GM19043 (cell line): Measurements from ENCODE around the gene ANO3.

Experiments used
- ATAC-seq: cut with Tn5 transposase; IDR thresholded peaks from one replicate; pipeline ENCODE4 v1.9.1; 2021; ENCODE audit warnings: low read depth; ENCODE audit not compliant: unreplicated experiment

The ANO3 gene

DNA sequence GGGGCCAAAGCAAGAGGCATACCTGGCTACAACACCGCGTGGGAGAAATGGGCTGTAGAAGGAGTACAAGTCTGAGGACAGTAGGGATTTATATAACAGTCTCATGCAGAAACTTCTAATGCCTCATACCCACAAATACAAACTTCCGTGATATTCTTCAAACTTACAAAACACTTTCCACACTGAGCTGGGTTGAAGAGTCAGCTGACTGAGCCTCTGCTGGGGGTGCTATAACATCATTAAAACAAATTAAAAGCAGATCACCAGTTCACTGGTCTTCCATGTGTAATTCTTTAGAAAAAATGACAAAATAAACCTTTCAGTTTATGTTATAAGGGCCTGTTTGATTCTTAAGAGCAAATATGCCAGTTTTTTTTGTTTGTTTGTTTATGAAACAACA lies 148.1 kb downstream of the ANO3 start:
- ATAC-seq, result no peak

DNA sequence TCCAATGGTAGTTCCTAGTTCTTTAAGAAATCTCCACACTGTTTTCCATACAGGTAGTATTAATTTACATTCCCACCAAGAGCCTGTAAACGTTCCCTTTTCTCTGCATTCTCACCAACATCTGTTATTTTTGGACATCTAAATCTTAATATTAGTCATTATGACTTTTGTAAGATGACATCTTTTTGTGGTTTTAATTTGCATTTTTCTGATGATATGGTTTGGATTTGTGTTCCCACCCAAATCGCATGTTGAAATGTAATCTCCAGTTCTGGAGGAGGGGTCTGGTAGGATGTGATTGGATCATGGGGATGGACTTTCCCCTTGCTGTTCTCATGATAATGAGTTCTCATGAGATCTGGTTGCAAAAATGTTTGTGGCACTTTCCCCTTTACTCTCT lies 151.2 kb downstream of the ANO3 start:
- no peak for ATAC-seq

DNA sequence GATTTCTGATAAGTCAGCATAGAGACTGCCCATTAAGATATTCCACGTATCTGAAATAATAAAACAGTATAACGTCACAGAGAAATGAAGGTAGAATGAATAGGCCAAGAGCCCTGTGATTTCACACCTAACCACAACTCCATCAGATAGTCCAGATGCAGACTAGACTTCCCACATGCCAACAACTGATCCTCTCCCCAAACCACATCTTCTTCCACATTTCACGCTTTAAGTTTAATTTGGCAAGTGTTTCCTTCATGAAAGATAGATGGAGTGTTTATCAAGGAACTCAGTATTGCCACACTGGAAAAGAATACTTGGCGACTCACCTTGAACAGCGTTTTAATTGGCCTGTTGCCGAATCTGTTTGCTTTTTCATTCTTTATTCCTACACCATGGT lies 158.6 kb downstream of the ANO3 start:
- no peak for ATAC-seq

DNA sequence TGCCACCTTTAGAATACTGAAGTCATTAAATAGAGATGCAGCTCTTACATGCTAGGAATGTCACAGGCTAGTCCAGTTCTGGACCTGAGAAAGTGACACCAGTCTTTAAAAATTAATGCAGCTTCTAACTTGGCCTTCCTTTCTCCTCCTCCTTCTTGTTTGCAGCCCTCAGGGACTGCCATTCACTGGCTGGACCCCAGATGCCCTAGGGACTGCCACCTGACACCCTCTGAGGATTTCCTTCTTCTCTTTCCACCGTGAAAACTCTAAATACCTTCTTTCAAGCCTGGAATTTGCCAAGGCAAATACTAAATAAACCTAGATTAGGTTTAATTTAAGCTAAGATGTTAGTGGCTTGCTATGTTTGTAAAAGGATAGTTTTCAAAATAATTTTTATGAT lies 161.7 kb downstream of the ANO3 start:
- ATAC-seq, result no peak

DNA sequence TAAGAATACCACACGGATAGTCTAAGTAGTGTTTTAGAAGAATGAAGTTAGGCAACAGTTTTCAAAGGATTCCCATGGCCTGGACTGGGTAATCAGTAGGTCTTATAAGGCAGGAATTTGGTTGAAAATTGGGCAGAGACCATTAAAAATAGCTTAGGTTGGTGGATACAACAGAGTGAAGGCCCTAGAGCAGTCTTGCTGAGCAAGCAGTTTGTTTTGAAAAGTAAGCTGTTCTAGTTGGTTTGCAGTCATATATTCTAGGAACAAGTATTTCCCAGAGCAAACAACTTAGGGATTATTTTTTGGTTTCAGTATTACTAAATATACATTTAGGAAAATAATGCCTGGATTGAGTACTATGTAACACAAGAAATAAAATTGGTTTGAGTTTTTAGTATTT lies 175.3 kb downstream of the ANO3 start:
- no peak for ATAC-seq

DNA sequence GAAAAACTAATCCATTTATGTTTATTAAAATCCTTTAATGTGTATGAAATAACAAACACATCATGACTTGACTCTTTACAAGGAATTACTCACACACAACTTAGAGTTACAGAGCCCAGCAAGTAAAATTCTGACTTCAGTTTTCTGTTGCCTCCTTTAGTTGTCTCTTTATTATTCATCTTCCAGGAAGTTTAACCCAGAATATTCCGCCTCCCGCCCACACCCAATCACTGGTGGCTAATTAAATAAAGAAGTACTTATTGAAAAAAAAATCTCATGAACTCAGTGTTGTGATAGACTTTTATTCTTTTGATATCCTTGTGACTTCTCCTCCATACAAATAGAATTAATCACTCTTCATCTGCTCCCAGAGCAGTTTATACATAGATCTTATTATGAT lies 178.2 kb downstream of the ANO3 start:
- no peak for ATAC-seq

DNA sequence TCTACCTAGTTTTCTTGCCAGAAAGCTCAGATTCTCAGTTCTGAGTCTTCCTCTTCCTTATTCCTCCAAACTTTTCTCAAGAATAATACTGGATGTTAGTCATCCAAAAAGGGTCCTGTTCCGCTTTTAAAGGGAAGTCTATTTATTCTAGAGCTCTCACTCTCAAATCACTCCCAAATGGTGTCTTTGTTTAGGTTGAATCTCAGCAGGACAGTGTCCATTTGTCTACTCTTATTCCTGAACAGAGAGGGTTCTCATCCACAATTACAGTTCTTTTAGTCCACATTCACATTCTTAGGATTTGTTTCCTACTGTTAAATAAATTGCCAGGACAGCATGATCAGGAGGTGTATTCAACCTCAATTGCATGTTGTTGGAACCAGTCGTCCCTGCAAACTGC lies 178.8 kb downstream of the ANO3 start:
- ATAC-seq, result no peak

DNA sequence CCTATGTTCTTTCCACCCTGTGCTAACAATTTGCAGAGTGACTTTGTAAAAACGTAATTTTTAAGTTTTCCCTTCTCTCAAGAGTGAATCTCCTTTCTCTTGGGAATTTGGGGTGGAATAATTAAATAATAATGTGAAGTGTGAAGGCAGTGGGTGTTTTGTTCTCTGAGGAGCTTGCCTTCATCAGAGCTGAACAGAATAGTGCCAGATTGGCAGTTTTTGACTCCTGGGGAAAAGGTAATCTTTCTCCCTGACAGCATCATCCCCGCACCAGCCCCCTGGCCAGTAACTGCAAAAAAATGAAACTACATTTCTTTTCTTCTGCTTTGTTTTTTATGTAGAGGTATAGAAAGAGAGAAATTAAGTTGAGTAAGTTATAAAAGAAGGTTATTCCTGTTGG lies 180.3 kb downstream of the ANO3 start:
- ATAC-seq, result no peak

DNA sequence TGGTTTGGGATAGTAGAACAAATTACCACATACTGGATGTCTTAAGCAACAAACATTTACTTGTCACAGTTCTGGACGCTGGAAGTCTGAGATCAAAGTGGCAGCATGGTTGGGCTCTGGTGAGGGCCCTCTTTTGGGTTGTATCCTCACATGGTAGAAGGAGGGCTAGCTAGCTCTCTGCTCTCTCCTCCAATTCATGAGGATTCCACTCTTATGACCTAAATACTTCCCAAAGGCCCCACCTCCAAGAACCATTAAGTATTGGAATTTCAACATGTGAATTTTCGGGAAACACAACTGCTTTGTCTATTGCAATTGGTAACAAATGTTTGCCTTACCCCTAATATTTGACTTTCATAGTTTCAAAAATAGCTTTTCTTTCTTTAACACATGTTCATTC lies 187.5 kb downstream of the ANO3 start:
- ATAC-seq, result no peak

DNA sequence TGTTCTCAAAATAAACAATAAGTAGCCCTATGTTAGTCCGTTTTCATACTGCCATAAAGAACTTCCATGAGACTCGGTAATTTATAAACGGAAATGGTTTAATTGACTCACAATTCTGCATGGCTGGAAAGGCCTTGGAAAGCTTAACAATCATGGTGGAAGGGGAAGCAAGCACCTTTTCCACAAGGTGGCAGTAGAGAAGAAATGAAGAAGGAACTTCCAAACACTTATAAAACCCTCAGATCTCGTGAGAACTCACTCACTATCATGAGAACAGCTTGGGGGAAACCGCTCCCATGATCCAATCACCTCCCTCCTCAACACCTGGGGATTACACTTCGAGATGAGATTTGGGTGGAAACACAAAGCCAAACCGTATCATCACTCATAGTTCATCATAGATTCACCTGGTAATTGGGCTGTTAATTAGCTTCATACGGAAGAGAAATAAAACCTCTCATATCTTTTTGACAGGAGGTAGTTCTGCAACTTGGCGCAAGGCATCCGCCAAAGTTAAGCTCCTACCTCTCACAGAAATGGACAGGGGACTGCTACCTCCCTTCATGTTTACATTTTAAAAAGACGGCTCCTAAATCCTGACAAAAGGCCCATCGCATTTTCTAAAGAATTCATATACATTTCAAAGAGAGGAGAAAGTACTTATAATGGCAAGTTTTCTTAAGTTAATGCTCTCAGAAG lies 191.1 kb downstream of the ANO3 start:
- ATAC-seq, result no peak

DNA sequence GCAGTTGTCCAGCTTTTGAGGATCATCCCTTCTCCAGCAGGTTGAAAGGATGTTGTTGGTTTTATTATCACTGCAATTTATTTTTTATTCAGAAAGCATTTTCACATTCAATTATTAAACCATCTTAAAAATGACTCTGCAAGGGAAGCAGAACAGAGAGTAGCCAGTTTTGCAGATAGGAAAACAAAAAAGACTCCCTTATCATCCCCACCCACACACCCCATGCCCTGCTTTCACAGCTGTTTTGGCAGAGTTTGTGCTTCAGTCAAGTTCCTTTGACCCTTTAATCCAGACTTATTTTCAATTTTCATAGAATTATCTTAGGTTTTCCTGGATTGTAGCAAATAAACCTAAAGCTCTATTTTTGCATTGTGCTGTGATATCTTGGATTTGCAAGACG lies 195.8 kb downstream of the ANO3 start:
- no peak for ATAC-seq

DNA sequence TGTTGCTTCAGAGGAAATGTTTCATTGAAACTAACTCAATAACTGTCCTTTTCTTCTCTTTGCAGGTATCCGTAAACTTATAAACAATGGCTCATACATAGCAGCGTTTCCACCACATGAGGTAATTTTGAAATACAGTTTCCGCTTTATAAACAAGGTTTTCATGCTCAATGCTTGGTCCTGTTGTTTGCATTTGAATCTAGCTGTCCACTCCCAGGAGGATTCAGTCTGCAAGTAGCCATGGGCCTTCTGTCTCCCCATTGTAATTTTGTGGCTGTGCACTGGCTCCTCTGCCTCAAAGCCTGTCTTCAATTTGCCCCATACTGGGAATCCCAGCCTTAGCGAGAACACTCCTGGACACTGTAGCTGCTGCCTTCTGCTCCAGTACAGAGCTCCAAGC lies 205.4 kb downstream of the ANO3 start:
- ATAC-seq, result no peak

DNA sequence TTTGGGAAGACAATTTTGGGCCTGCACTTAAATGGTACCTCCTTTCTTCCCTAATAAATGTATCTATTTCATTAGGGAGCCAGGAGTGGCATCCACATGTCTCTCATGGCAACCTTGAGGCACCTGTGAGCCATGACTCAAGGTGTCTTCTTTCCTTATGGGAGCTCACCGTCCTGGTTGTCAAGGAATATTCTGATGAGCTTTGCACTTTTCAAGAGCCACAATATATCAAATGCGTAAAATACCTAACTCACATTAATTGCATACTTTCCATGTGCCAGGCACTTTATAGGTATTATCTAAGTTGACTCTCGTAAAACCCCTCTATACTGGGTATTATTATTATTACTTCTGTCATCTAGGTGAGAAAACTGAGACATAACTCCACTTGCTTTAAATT lies 207.6 kb downstream of the ANO3 start:
- ATAC-seq, result no peak

DNA sequence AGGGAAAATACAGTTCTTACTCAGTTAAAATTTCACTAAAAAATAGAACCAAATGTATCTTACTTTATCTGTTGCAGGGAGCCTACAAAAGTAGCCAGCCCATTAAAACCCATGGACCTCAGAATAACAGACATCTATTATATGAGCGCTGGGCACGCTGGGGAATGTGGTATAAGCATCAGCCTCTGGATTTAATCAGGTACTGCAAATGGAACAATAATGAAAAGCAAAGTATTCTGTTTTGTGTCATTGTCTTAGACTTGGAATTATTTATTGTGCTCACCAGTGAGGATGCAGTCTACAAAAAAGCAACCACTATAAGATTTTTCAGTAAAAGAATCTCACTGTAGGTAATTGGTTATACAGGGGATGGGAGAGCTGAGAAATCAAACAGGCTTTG lies 209.9 kb downstream of the ANO3 start:
- ATAC-seq, result no peak

DNA sequence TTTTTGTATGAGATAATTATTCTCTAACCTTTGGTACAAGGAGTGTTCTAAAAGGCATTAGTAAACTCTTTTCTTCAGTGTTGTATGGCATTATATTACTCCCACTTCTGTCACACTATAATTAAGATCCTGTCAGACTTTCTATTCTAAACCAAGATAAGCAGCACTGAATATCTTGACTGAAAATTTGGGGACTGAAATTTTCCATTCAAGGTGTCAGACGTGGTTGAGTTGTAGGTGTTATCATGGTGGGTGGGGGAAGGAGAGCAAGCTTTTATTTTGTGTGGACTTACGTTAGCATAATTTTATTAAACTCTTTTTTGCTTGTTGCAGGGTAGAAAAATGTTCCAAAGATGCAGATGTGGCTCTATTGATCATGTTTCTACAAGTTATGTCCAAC lies 217.2 kb downstream of the ANO3 start:
- ATAC-seq, result no peak

DNA sequence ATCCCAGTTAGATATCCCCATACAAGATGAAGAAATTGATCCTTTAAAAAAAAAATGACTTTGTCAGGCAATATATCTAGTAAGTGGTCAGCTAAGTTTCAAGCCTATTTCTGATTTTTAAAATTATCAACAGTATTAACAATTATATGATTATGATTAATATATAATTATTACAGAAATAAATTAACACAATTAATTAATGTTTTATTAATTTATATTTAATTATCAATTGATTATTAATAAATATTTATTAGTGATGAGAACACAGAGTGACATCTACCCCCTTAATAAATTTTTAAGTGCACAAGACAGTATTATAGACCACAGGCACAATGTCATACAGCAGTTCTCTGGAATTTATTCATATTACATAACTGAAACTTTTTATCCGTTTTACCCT lies 218.1 kb downstream of the ANO3 start:
- ATAC-seq, result no peak

DNA sequence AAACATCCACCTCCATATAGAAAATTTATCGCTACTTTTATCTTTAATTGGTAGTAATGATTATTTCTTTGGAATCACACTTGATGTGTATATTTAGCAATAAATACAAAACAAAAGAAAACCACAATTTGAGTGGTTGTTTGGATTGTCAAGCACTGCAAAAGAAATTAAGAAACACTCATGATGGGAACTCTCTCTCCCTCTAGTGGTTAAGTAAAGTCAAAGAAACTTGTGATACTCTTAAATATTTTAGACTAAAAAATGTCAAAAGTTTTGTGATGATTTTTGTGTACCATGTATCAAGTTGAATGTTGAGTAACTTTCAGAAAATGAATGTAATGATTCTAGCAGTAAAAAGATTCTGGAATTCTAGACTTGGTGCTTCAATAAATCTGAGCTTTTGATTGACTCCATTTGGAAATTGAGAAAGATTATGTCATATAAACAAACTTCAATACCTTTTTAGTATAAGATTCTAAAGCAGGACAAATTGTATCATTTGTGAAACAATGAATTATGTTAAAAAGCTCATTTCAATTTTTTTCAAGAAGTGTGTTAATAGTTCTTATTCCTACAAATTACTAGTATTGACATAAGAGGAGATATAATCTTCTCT lies 219.4 kb downstream of the ANO3 start:
- ATAC-seq, result no peak

DNA sequence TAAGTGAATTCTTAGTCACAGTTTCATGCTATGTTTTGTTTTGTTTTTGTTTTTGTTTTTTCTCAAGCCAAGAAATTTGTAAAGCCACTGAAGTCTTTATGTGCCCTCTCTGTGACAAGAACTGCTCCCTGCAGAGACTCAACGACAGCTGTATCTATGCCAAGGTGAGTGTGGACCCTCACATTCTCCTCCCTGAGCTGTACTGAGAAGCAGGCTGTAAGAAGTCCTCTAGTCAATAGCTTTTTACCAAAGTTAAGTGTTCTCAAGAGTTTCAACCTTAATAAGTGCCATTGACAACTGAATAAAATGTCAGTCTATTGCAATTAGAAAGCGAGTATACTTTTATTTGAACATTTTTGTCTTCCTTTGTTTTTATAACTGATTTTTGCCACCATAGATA lies 221.3 kb downstream of the ANO3 start:
- no peak for ATAC-seq

DNA sequence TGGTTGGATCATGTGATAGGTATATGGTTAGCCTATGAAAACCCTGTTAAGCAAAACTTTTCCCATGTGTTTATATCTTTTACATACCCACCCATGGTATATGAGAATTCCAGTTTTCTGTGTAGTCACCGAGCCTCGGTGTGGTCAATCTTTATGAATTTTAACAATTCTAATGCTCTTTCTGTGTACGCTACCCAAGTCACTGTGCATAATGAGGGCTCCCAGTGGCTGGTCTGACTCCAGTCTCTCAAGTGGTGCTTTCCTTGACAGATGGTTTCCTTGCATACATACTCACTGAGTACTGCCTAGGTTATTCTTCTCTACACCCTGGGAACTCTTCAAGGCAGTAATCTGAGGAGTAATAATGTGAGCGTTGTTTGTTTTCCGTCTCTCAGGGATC lies 222.5 kb downstream of the ANO3 start:
- no peak for ATAC-seq

DNA sequence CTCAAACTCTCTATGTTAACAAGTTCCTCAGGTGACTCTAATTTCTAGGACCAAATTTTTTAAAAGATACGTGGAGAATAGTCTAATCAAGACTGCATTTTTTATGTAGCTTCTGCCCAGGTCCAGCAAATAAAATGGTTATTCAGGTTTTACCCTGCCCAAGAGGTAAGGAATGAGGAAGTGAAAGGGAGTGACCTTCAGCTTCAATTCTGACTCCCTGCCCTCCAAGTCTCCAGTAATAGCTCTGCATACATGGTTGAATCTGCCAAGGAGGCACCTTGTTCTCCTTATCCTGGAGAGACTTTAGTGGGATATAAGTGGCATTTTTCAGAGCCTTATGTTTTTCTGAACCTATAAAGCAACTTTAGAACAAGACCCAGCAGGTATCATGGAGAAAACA lies 224.7 kb downstream of the ANO3 start:
- ATAC-seq, result no peak

DNA sequence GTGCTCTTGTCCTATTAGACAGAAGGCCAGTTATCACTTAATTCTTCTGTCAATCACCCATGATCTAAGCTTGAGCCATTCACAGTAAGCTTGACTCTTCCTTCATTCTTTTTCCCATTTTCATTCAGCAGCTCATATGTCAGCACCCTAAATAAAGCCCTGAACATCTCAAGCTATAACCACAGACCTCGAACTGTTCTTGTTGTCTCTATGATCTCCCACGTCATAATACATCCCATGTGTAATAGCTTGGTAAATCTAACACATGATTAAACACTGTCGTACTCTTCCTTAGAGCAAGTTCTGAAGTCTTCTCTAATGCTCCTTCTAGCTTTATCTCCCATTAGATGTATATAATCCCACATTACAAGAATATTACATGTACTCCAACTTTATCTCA lies 225.7 kb downstream of the ANO3 start:
- ATAC-seq, result no peak

DNA sequence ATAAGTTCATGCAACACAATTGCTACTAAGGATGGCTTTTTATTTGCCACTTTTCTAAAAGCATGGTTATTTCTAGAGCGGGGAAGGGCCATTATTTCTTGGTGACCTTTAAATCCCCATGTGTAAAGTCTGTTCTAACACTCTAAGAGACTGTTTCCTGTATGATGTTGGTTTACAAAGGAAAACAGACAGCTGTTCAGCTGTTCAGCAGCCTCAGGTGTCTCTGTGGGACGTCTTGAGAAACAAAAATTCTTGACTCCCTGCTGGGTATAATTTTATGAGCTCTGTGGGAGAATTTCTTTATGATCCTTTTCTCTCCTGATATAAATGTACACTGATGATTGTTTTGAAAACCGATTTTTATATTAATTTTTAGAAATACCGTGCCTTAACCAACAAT lies 226.3 kb downstream of the ANO3 start:
- no peak for ATAC-seq

DNA sequence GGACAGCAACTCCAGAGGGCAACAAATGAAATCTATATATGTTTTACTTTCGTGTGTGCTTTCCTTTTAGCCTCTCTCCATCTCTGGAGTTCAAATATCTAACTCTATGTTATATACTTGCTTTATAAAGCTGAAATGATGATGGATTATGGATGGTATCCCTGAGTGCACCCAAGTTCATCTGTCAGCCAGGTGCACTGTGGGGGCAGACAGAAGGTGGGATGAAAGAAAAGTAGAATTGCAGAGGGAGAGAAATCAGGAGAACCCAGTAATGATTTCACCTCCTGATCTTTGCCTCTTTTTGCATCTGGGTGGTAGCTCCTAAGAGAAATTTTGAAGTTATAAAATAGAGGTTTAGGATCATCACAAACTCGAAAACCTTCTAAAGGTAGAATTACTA lies 237.7 kb downstream of the ANO3 start:
- ATAC-seq, result no peak
